BJ (cell line): ENCODE data around the gene TMEM213. TPM values are rescaled to one million over a fixed set of nuclear protein-coding genes. Genes with fewer than 3 reads are reported as not detected.

Source experiments
- CTCF ChIA-PET: fragments of 350-600 bp; formaldehyde crosslinking; extraction: SDS; loops from one replicate; lab custom pipeline; 2021; ENCODE audit warnings: antibody characterized with exemption, inconsistent platforms; lab: Yijun Ruan, JAX
- POLR2A ChIA-PET: fragments of 300-600 bp; sonication (Branson Sonifier 250); formaldehyde crosslinking; extraction: SDS; loops from one replicate; lab custom pipeline; 2021; ENCODE audit warnings: antibody characterized with exemption; lab: Charles Lee
- DNase-seq: peaks from one replicate; pipeline ENCODE4 v3.0.0-alpha.2; 2011; ENCODE audit warnings: low read depth
- H3K27me3 ChIP-seq: 2 replicates; pipeline ENCODE4 v1.6.0; 2011; ENCODE audit warnings: low read length; ENCODE audit not compliant: control insufficient read depth, insufficient read depth
- H3K36me3 ChIP-seq: 2 replicates; pipeline ENCODE4 v1.5.1; 2011; ENCODE audit warnings: low read length; ENCODE audit not compliant: control insufficient read depth, insufficient read depth
- H3K4me3 ChIP-seq: 2 replicates; pipeline ENCODE4 v1.5.1; 2011; ENCODE audit warnings: low read depth, mild to moderate bottlenecking, control low read depth, low read length
- CTCF ChIP-seq: IDR thresholded peaks from 2 replicates; pipeline ENCODE4 v1.5.1; 2011; ENCODE audit warnings: low read depth, mild to moderate bottlenecking, control low read depth, inconsistent platforms, low read length, moderate library complexity; ENCODE audit not compliant: insufficient read depth
- polyA plus RNA-seq: library from polyadenylated mRNA; depleted of rRNA; stranded (reverse); fragments of >200 nt; gene quantifications from 2 replicates; pipeline ENCODE4 v1.2.3, GENCODE V29; 2011

The TMEM213 gene
- polyA plus RNA-seq, 1 experiment: not detected

- Histone ChIP-seq H3K4me3 (no peak overlapping the region), H3K27me3 (no peaks in the 10 kb centered on the region; the same call in none of the 2 replicates), H3K36me3 (no peaks in the 10 kb centered on the region)
- ChIA-PET CTCF (no interaction called here), POLR2A (no interaction called here)
- TF ChIP-seq CTCF: no peak
- DNase-seq: no peak
These were observed 1.0 kb downstream of the TMEM213 start for GRCh38 chr7:138798836-138799235.

- TF ChIP-seq CTCF: no peak
- H3K27me3 ChIP-seq: no peaks in the 10 kb centered on the region; the same call in none of the 2 replicates
- H3K36me3 ChIP-seq: no peaks in the 10 kb centered on the region
- DNase-seq: no peak
- ChIA-PET POLR2A (no interaction called here), CTCF (no interaction called here)
- no peak overlapping the region for H3K4me3 ChIP-seq
These were observed 1.7 kb downstream of the TMEM213 start for GRCh38 chr7:138799336-138800000.

- no peak for DNase-seq
- POLR2A ChIA-PET: no interaction called here
- Histone ChIP-seq H3K36me3 (no peaks in the 10 kb centered on the region), H3K4me3 (no peak overlapping the region), H3K27me3 (no peaks in the 10 kb centered on the region; the same call in none of the 2 replicates)
- CTCF ChIA-PET: no interaction called here
- TF ChIP-seq CTCF: no peak
These were observed 3.5 kb downstream of the TMEM213 start for GRCh38 chr7:138801256-138801655.

GRCh38 chr7:138802706-138803105, 4.9 kb downstream of the TMEM213 start:
- TF ChIP-seq CTCF: no peak
- ChIA-PET POLR2A (no interaction called here), CTCF (no interaction called here)
- Histone ChIP-seq H3K27me3 (no peaks in the 10 kb centered on the region; the same call in none of the 2 replicates), H3K4me3 (no peak overlapping the region), H3K36me3 (no peaks in the 10 kb centered on the region)
- DNase-seq: no peak

GRCh38 chr7:138804618-138805017, 6.8 kb downstream of the TMEM213 start:
- POLR2A ChIA-PET: no interaction called here
- TF ChIP-seq CTCF: no peak
- Histone ChIP-seq H3K27me3 (no peaks in the 10 kb centered on the region; the same call in 1 of the 2 replicates), H3K4me3 (no peak overlapping the region), H3K36me3 (no peaks in the 10 kb centered on the region)
- CTCF ChIA-PET: no interaction called here
- DNase-seq: no peak
